ENCODE measurements around the gene SUCO.

DNA sequence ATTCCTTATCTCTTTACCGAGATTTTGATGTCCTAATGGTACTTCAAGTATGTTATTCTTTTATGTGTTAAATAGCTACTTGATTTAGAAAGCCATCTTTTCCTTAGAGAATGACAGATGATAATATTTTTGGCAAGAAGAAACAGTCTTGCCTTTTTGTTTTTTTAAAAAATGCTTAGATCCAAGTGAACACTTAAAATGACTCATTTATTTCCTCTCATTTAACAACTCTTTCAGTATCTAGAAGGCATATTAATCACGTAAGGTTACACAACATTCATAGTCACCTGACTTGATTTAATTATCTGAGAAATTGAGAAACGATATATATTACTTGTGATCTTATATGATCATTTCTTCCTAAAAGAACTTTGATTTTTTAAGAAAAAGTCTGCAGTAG is 52.4 kb downstream of the SUCO start:
- TF ChIP-seq, protein P1, sequence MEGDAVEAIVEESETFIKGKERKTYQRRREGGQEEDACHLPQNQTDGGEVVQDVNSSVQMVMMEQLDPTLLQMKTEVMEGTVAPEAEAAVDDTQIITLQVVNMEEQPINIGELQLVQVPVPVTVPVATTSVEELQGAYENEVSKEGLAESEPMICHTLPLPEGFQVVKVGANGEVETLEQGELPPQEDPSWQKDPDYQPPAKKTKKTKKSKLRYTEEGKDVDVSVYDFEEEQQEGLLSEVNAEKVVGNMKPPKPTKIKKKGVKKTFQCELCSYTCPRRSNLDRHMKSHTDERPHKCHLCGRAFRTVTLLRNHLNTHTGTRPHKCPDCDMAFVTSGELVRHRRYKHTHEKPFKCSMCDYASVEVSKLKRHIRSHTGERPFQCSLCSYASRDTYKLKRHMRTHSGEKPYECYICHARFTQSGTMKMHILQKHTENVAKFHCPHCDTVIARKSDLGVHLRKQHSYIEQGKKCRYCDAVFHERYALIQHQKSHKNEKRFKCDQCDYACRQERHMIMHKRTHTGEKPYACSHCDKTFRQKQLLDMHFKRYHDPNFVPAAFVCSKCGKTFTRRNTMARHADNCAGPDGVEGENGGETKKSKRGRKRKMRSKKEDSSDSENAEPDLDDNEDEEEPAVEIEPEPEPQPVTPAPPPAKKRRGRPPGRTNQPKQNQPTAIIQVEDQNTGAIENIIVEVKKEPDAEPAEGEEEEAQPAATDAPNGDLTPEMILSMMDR (IDR thresholded peaks at IDR 0.05) = no peak
- TF ChIP-seq POLR2A (IDR thresholded peaks at IDR 0.05) = no peak
